Lower lobe of right lung (tissue), 2 donors: Measurements from ENCODE around the gene TSPOAP1. TPM values are rescaled to one million over a fixed set of nuclear protein-coding genes. Genes with fewer than 3 reads are reported as not detected.

Experiments used
- ATAC-seq, 2 donors: fragments of 200-7000 bp; cut with Tn5 transposase; one replicate each; pipeline ENCODE4 v1.9.1; 2020 to 2022; ENCODE audit warnings: mild to moderate bottlenecking in 2 of 2, moderate library complexity in 2 of 2
- DNase-seq: peaks from one replicate; pipeline ENCODE4 v3.0.0-alpha.2; 2020
- H3K27ac ChIP-seq: fragments of 200-600 bp; one replicate; pipeline ENCODE4 v1.8.0; 2022
- H3K27me3 ChIP-seq: fragments of 200-600 bp; one replicate; pipeline ENCODE4 v1.8.0; 2022; ENCODE audit warnings: low read depth
- H3K36me3 ChIP-seq: fragments of 200-600 bp; one replicate; pipeline ENCODE4 v1.8.0; 2022; ENCODE audit warnings: mild to moderate bottlenecking
- H3K4me1 ChIP-seq: fragments of 200-600 bp; one replicate; pipeline ENCODE4 v1.8.0; 2022
- H3K4me3 ChIP-seq: fragments of 200-600 bp; one replicate; pipeline ENCODE4 v1.8.0; 2022; ENCODE audit warnings: mild to moderate bottlenecking
- H3K9me3 ChIP-seq: fragments of 200-600 bp; one replicate; pipeline ENCODE4 v1.8.0; 2022
- intact Hi-C: fragments of 100-400 bp; cut with DNase I; formaldehyde crosslinking; loops from one replicate; pipeline ENCODE4 v1.11.0; 2022
- total RNA-seq: library from RNA; stranded (reverse); fragmentation: NEBNext Ultra II Directional; extraction: Animal tissue kit (Norgen Biotek cat#: 25700); gene quantifications from one replicate; pipeline ENCODE4 v1.2.1, GENCODE V29; 2021
- TF ChIP-seq, protein P1 (sequence below): fragments of 200-600 bp; IDR thresholded peaks from one replicate; pipeline ENCODE4 v1.8.0; 2022; ENCODE audit warnings: antibody characterized with exemption, mild to moderate bottlenecking
- donor health status: DM: no; HTN: yes; CAD: no; lungs with severe emphysema.

The TSPOAP1 gene
- total RNA-seq, 1 donor from 2014 or later, result 20.2 TPM

DNA sequence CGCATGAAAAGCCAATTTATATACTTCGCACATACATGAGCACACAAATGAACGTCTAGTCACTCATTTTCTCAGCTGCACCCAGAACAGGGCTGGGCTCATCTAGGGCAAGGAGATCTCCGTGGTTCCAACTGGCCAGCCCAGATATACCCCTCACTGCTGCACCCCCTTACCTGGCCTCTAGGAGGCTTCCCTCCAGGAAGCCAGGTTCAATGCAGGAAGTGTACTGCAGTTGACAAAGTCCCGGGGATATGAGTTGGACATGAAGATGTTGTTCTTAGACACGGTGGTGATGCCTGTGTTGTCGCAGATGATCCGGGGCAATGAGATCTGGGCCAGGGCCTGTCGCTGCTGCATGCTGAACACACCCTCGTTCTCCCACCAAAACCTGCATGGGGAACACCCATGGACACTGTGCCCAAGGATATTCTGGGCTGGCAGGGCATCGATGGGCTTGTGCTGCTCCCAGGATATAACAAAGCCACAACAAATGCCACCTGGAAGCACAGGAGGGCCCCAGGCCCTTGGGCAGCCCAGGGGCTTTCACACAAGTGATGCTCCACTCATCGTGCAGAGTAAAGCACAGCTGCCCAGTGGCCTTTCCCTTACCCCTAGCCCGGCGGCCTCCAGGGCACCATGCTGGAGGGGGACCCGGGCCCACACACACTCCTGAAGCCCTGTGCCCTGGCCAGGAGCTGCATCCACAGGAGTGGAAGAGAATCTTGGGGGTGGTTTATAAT, 57.9 kb downstream of the TSPOAP1 start:
- Histone ChIP-seq H3K36me3 (no peaks in the 10 kb centered on the region), H3K4me3 (no peak overlapping the region), H3K4me1 (no peaks in the 10 kb centered on the region), H3K27me3 (peaks cover 11% of the 10 kb centered on the region), H3K27ac (no peak overlapping the region), H3K9me3 (no peaks in the 10 kb centered on the region)
- intact Hi-C loops, result no loop called here
- ATAC-seq, result no peak
- TF ChIP-seq, protein P1, sequence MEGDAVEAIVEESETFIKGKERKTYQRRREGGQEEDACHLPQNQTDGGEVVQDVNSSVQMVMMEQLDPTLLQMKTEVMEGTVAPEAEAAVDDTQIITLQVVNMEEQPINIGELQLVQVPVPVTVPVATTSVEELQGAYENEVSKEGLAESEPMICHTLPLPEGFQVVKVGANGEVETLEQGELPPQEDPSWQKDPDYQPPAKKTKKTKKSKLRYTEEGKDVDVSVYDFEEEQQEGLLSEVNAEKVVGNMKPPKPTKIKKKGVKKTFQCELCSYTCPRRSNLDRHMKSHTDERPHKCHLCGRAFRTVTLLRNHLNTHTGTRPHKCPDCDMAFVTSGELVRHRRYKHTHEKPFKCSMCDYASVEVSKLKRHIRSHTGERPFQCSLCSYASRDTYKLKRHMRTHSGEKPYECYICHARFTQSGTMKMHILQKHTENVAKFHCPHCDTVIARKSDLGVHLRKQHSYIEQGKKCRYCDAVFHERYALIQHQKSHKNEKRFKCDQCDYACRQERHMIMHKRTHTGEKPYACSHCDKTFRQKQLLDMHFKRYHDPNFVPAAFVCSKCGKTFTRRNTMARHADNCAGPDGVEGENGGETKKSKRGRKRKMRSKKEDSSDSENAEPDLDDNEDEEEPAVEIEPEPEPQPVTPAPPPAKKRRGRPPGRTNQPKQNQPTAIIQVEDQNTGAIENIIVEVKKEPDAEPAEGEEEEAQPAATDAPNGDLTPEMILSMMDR, result no peak
- DNase-seq, result no peak

DNA sequence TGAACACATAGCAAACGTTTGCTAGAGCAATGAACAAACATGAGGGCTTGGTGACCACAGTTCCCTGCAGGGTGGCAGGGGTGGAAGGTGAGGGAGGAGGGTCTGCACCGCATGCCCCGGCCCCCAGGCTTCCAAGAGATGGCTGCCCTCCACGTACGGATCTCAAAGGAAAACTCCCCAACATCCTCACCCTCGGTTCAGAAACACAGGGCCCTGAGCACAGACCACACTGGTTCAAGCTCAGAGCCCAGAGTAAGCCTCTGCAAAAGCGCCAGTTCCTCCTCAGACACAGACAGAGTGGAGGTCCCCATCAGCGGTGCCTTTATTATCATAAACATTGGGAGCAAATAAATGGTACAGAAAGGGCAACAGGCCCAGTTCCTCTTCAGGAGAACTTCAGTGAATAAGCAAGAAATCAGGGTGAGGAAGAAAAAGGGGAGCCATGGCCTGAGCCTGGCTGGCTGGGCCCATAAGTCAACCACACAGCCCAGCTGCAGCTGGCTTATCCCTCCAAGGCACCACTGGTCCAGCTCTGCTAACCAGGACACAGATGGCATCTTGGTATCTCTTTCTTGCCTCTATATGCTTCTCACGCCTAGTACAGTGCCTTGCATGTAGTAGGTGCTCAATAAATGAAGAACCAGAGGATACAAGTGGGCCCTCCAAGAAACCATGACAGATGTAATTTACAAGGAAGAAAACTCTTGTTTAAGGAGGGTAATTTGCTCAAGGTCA, 58.9 kb downstream of the TSPOAP1 start:
- H3K36me3 ChIP-seq, result no peaks in the 10 kb centered on the region
- TF ChIP-seq, protein P1, result no peak
- intact Hi-C loops, result no loop called here
- DNase-seq (no peak), ATAC-seq (no peak)
- no peaks in the 10 kb centered on the region for H3K4me1 ChIP-seq
- no peak overlapping the region for H3K4me3 ChIP-seq
- peaks cover 16% of the 10 kb centered on the region for H3K27me3 ChIP-seq
- H3K9me3 ChIP-seq, result no peaks in the 10 kb centered on the region
- H3K27ac ChIP-seq, result no peak overlapping the region

DNA sequence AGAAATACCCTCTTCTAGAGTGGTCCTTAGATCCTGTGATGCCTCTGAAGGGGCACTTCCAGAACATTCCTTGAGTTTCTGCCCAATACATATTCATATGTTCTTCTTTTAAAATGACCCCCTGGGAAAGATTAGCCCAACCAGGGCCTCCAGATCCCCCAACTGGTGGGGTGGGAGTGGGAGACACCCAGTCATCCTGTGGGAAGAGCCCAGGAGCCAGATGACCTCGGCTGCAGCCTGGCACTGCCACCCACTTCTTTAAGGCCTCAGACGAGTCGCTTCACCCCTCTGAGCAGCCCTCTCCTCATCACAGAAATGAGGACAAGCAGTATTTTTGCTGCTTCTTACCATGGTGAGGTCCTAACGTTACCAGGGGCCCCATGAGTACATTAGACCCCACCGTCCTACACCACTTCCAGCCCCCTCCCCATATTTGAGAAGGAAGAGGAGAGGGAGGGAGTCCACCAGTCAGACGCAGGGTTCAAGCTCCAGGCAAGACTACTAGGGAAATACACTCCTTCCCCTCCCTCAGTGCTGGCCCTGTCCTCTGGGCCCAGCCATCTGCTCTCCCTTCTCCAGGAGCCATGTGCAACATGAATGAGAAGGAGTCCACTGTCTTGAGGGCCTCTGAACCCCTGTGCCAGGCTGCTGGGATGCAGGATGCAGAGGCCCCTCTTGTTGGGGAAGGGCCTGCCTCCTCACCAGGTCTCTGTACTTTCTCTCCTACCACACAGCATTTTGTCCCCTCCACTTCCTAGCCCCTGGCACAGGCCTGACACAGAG, 59.6 kb downstream of the TSPOAP1 start:
- Histone ChIP-seq H3K27me3 (peaks cover 20% of the 10 kb centered on the region), H3K27ac (no peak overlapping the region), H3K36me3 (no peaks in the 10 kb centered on the region), H3K4me3 (no peak overlapping the region), H3K9me3 (no peaks in the 10 kb centered on the region), H3K4me1 (no peaks in the 10 kb centered on the region)
- ATAC-seq, result no peak
- TF ChIP-seq, protein P1, result no peak
- intact Hi-C loops, result no loop called here
- DNase-seq, result no peak

DNA sequence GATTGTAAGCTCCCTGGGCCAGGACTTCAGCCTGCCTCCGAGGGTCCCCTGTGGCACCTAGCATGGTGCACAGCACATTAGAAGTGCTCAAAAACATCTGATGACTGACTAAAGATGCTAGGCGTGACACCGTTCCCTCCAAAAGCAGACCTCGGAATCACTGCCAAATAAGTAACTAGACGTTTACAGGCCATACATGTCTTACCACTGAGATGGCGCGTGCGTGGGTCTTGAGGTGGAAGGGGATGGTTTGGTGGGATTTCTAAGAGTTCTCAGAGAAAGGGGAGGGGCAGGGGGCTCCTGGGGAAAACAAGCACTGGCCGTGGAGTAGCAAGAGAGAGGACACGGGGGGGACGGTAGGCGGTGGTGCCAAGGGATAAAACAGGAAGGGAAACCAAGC, 60.3 kb downstream of the TSPOAP1 start:
- Histone ChIP-seq H3K27ac (no peak overlapping the region), H3K4me1 (no peaks in the 10 kb centered on the region), H3K36me3 (no peaks in the 10 kb centered on the region), H3K9me3 (no peaks in the 10 kb centered on the region), H3K4me3 (no peak overlapping the region), H3K27me3 (peaks cover 26% of the 10 kb centered on the region)
- TF ChIP-seq, protein P1, result no peak
- intact Hi-C loops, result no loop called here
- ATAC-seq (no peak), DNase-seq (no peak)

DNA sequence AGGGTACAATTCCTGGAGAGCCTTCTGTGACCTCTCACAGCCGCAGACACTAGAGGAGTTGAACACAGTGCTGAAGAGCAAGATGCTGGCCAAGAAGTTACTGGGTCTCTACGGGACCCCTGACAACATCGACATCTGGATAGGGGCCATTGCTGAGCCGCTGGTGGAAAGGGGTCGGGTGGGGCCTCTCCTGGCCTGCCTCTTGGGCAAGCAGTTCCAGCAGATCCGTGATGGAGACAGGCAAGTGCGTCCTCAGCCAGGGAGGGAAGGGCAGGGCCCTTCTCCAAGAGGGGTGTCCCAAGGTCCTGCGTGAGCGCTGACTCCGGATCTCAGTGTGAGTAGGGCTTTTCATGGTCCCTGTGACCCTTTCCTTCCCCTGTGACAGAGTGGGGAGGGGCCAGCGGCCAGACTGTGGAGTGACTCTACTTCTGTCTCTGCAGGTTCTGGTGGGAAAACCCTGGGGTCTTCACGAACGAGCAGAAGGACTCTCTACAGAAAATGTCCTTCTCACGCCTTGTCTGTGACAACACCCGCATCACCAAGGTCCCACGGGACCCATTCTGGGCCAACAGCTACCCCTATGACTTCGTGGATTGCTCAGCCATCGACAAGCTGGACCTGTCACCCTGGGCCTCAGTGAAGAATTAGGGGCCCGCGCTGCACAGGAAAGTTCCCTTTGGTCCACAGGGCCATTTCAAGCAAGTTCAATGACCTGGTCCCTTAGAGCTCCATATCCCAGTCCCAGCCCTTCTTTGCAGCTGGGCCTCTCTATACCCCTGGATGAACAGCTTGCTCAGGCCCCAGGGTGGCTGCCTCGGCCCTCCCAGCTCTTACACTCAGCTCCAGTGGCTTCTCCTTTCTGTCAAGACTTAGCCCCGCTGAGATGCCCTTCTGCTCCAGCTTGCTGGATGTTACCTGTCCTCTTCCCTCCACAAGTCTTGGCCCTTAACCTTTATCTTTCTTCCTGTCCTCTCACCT, 61.0 kb downstream of the TSPOAP1 start:
- no peaks in the 10 kb centered on the region for H3K9me3 ChIP-seq
- intact Hi-C loops, result no loop called here
- H3K4me3 ChIP-seq, result no peak overlapping the region
- peaks cover 32% of the 10 kb centered on the region for H3K27me3 ChIP-seq
- TF ChIP-seq, protein P1, result no peak
- no peaks in the 10 kb centered on the region for H3K36me3 ChIP-seq
- H3K27ac ChIP-seq, result no peak overlapping the region
- H3K4me1 ChIP-seq, result no peaks in the 10 kb centered on the region
- DNase-seq (no peak), ATAC-seq (no peak)
